Left ventricle myocardium superior (tissue), 1 donor: ENCODE measurements around the gene ZGPAT. TPM values are rescaled to one million over a fixed set of nuclear protein-coding genes. Genes with fewer than 3 reads are reported as not detected.
A peak's percentile ranks its signal among the peaks of the same experiment; 100 is the strongest.

Experiments used
- ATAC-seq: fragments of 200-7000 bp; cut with Tn5 transposase; one replicate; pipeline ENCODE4 v1.9.1; 2020; ENCODE audit warnings: mild to moderate bottlenecking, moderate library complexity
- DNase-seq: peaks from one replicate; pipeline ENCODE4 v3.0.0-alpha.2; 2020
- intact Hi-C: fragments of 100-400 bp; cut with micrococcal nuclease; formaldehyde crosslinking; loops from one replicate; pipeline ENCODE4 v1.11.0; 2022
- total RNA-seq: library from RNA; stranded (reverse); fragmentation: NEBNext Ultra II Directional; extraction: Animal tissue kit (Norgen Biotek cat#: 25700); gene quantifications from one replicate; pipeline ENCODE4 v1.2.1, GENCODE V29; 2021
- donor health status: DM: no; HTN: yes; CAD: no; lungs with severe emphysema.

ZGPAT gene
- total RNA-seq, 1 donor from 2014 or later: 16.2 TPM

DNA sequence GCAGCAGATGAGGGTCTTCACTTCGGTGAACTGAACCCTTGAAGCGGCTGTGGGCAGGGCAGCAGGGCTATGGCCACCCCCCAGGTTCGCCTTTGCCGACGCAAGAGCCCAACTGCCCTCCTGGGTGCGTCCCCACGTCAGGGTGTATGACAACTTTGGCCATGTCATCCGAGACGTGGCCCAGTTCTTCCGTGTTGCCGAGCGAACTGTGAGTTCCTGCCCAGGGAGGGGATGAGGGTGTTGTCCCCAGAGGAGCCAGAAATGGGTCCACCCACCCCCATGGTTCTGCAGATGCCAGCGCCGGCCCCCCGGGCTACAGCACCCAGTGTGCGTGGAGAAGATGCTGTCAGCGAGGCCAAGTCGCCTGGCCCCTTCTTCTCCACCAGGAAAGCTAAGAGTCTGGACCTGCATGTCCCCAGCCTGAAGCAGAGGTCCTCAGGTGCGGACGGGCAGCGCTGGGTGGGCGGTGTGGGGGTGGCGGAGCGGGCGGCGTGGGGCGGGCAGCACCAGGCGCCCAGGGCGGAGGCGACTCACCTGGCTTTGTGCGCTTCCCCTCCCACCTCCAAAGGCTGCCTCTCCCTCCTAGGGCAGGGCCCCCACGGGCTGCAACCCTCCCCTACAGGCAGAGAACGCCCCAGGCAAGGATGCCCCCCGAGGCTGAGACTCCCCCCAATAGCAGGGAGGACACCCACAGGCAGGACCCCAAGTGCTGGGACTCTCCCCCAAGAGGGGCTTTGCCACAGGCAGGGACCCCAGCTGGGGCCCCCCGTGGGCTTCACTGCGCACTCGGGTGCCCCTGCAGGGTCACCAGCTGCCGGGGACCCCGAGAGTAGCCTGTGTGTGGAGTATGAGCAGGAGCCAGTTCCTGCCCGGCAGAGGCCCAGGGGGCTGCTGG, 17.6 kb upstream of the ZGPAT start:
- intact Hi-C loops: no loop called here
- DNase-seq (peak; percentile 23), ATAC-seq (no peak)

DNA sequence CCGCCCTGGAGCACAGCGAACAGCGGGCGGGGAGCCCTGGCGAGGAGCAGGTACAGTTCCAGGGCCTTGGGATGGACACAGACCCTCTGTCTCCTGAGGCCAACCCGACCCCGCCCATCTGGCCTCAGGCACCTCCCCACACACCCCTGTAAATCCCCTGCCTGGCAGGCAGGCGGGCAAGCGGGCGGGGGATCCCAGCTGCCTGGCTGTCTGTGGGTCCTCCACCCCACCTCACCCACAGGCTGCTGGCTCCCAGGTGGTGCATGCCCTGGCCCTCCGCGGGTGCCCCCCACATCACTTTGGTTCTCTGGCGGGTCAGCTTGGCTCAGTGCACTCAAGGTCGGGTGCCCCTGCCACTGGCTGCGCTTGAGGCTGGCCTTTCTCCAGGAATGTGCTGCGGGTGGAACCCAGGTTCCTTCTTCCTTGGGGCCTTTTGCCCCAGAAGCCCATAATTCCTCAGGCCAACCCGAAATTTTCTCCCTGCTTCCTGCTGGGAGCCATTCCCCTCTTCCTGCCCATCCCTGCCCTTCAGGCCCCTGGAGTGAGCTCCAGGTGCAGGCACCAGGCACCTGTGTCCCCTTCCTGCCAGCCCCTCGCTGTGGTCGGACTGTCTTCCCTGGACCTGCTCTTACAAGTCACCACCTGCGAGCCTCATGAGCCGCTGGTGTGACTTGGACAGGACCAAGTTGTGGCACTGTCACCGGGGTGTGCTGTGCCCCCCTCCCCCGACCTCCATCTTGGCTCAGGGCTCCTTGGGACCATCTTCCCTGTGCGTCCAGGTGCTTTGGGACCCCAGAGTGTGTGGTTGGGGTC, 16.7 kb upstream of the ZGPAT start:
- ATAC-seq (no peak), DNase-seq (peak; percentile 29)
- intact Hi-C loops: no loop called here

DNA sequence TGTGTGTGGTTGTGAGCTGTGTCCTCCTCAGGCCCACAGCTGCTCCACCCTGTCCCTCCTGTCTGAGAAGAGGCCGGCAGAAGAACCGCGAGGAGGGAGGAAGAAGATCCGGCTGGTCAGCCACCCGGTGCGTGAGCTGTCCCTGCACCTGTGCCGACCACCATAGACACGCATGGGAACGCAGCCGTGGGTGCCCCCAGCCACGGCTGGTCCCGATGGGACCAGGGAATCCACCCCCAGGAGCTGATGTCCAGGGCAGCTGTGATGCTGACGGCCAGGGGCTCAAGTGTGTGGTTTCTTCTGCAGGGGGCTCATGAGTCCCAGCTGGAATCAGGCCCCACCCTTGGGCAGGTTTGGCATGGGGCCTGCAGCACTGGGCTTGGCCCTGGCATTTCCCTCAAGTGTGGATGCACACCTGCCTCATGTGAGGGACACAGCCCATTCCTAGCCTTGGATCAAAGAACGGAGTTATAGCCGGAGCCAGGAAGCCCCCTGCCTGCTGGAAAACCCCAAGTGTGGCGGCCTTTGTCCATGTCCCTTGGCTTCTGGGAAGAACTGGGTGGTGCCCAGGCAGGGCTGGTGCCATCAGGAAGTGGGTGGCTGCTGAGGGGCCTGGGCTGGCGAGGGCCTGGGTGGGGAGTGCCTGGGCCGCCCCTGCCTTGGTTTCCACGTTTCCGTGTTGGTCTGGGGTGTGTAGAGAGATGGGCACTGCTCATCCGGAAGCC, 16.0 kb upstream of the ZGPAT start:
- intact Hi-C loops: no loop called here

DNA sequence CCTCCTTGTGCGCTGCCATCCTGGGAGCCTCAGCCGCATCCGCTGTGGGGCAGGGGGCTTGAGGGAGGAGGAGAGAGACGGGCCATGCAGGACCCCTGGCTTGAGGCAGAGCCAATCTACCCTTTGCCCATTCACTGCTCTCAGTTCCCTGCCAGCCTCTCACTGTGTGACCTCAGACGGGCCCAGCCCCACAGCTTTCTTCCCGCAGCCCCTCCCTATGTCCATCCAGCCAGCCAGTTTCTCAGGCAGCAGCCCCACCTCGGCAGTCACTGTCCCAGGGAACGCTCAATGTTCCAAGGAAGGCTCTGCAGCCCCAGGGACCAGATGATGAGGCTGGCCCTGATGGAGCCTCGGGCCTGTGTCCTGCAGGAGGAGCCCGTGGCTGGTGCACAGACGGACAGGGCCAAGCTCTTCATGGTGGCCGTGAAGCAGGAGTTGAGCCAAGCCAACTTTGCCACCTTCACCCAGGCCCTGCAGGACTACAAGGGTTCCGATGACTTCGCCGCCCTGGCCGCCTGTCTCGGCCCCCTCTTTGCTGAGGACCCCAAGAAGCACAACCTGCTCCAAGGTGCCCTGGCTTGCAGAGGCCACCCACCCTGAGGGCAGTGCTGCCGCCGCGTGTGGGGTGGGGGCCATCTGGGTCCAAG, 15.3 kb upstream of the ZGPAT start:
- no peak for ATAC-seq
- peak; percentile 40 for DNase-seq
- intact Hi-C loops: no loop called here

More for the DNA sequence above, 16.0 kb upstream of the ZGPAT start:
- ATAC-seq (no peak), DNase-seq (peak; percentile 31)

DNA sequence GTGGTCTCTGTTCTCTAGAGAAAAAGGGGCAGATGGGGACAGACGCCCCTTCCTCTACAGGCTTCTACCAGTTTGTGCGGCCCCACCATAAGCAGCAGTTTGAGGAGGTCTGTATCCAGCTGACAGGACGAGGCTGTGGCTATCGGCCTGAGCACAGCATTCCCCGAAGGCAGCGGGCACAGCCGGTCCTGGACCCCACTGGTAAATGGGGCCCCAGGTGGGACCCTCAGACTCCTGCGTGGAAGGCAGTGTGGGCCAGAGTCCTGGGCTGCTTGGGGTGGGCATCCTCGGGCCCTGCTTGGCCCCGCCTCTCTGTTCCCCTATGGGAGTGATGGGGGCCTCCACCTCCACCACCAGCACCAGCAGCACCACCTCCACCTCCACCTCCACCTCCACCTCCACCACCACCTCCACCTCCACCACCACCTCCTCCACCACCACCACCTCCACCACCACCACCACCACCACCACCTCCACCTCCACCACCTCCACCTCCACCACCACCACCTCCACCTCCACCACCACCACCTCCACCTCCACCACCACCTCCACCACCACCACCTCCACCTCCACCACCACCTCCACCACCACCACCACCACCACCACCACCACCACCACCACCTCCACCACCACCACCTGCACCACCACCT, 14.6 kb upstream of the ZGPAT start:
- ATAC-seq (no peak), DNase-seq (peak; percentile 27)
- intact Hi-C loops: no loop called here

DNA sequence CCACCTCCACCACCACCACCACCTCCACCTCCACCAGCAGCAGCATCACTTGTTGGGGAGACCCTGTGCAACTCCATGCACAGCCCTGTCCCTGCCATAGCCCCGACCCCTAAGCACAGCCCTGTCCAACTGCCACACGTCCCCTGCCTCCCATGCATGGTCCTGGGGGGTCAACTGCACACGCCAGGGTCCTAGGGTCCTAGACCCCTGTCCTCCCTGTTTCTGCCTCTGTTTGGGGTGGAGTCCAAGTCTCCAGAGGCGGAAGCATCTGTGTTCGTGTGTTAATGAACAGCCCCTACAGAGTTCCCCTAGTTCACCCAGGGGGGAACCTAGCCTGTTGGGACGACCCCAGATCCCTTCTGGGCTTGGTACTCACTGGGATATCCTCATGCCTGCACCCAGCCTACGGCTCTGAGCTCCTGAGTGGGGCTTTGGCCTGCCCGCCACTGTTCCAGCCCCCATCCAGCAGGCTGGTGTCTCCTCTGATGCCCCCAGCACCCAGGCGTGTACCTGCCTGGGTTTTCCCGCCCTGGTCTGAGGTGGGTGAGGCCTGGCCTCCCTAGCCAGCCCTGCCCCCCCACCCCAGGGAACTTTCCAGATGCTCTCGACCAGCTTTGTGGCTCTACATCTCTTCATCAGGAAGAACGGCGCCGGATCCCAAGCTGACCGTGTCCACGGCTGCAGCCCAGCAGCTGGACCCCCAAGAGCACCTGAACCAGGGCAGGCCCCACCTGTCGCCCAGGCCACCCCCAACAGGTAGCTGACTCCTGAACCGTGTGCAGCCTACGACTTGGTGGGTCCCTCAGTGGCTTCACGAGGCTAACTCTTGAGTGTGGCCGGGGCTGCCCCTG, 13.9 kb upstream of the ZGPAT start:
- ATAC-seq (no peak), DNase-seq (peak; percentile 31)
- intact Hi-C loops: no loop called here

DNA sequence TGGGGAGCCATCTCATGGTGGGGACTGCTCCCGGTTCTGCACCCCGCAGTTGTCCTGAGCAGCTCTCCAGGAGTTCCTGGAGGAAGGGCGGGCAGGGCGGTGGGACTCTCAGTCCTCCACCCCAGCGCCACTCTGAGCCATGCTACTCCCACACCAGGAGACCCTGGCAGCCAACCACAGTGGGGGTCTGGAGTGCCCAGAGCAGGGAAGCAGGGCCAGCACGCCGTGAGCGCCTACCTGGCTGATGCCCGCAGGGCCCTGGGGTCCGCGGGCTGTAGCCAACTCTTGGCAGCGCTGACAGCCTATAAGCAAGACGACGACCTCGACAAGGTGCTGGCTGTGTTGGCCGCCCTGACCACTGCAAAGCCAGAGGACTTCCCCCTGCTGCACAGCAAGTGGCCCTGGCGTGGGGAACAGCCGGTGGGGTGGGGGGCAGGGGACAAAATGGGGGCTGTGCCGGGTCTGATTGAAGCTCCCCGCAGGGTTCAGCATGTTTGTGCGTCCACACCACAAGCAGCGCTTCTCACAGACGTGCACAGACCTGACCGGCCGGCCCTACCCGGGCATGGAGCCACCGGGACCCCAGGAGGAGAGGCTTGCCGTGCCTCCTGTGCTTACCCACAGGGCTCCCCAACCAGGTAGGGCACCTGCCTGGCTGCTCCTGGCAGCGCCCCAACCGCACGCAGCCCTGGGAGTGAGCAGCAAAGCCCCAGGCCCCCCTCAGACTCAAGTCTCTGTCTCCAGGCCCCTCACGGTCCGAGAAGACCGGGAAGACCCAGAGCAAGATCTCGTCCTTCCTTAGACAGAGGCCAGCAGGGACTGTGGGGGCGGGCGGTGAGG, 13.0 kb upstream of the ZGPAT start:
- DNase-seq: peak; percentile 28
- ATAC-seq: no peak
- intact Hi-C loops: no loop called here

DNA sequence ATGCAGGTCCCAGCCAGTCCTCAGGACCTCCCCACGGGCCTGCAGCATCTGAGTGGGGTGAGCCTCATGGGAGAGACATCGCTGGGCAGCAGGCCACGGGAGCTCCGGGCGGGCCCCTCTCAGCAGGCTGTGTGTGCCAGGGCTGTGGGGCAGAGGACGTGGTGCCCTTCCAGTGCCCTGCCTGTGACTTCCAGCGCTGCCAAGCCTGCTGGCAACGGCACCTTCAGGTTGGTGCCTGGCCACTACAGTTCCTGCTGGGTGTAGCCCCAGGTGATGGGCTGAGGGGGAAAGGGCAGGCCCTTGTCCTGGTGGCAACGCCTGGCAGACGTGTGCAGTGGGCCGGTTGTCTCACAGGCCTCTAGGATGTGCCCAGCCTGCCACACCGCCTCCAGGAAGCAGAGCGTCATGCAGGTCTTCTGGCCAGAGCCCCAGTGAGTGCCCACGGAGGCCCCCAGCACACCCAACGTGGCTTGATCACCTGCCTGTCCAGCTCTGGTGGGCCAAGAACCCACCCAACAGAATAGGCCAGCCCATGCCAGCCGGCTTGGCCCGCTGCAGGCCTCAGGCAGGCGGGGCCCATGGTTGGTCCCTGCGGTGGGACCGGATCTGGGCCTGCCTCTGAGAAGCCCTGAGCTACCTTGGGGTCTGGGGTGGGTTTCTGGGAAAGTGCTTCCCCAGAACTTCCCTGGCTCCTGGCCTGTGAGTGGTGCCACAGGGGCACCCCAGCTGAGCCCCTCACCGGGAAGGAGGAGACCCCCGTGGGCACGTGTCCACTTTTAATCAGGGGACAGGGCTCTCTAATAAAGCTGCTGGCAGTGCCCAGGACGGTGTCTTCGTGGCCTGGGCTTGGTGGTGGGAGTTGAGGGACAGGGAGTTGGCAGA, 12.2 kb upstream of the ZGPAT start:
- intact Hi-C loops: no loop called here
- ATAC-seq (peak; percentile 79), DNase-seq (peak; percentile 91)

DNA sequence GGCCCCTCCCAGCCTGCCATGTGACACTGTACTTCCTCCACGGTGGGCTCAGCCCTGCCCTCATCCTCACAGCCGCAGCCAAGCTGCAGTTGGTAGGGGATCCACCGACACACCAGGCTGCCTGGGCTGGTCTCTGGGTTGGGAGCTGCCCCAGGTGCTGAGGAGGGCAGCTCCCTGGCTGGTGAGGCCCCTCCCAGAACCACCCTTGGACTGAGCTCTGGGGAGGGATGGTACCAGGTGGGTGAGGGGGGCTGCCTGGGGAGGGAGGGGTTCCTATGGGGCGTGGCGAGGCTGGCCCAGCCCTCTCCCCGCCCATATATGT, 11.6 kb upstream of the ZGPAT start:
- DNase-seq (no peak), ATAC-seq (peak; percentile 19)
- intact Hi-C loops: no loop called here

DNA sequence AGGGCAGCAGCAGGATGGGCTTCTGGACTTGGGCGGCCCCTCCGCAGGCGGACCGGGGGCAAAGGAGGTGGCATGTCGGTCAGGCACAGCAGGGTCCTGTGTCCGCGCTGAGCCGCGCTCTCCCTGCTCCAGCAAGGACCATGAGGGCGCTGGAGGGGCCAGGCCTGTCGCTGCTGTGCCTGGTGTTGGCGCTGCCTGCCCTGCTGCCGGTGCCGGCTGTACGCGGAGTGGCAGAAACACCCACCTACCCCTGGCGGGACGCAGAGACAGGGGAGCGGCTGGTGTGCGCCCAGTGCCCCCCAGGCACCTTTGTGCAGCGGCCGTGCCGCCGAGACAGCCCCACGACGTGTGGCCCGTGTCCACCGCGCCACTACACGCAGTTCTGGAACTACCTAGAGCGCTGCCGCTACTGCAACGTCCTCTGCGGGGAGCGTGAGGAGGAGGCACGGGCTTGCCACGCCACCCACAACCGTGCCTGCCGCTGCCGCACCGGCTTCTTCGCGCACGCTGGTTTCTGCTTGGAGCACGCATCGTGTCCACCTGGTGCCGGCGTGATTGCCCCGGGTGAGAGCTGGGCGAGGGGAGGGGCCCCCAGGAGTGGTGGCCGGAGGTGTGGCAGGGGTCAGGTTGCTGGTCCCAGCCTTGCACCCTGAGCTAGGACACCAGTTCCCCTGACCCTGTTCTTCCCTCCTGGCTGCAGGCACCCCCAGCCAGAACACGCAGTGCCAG, 11.0 kb upstream of the ZGPAT start, which contains the start of gene TNFRSF6B:
Gene TNFRSF6B (plus strand): TSS at position 25 of the 729 bp plus-strand sequence. CDS start 116 bp downstream, at position 141.
- intact Hi-C loops: no loop called here
- peak; percentile 10 for ATAC-seq
- peak; percentile 53 for DNase-seq

DNA sequence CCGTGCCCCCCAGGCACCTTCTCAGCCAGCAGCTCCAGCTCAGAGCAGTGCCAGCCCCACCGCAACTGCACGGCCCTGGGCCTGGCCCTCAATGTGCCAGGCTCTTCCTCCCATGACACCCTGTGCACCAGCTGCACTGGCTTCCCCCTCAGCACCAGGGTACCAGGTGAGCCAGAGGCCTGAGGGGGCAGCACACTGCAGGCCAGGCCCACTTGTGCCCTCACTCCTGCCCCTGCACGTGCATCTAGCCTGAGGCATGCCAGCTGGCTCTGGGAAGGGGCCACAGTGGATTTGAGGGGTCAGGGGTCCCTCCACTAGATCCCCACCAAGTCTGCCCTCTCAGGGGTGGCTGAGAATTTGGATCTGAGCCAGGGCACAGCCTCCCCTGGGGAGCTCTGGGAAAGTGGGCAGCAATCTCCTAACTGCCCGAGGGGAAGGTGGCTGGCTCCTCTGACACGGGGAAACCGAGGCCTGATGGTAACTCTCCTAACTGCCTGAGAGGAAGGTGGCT, 10.4 kb upstream of the ZGPAT start:
- ATAC-seq (no peak), DNase-seq (peak; percentile 29)
- intact Hi-C loops: no loop called here

DNA sequence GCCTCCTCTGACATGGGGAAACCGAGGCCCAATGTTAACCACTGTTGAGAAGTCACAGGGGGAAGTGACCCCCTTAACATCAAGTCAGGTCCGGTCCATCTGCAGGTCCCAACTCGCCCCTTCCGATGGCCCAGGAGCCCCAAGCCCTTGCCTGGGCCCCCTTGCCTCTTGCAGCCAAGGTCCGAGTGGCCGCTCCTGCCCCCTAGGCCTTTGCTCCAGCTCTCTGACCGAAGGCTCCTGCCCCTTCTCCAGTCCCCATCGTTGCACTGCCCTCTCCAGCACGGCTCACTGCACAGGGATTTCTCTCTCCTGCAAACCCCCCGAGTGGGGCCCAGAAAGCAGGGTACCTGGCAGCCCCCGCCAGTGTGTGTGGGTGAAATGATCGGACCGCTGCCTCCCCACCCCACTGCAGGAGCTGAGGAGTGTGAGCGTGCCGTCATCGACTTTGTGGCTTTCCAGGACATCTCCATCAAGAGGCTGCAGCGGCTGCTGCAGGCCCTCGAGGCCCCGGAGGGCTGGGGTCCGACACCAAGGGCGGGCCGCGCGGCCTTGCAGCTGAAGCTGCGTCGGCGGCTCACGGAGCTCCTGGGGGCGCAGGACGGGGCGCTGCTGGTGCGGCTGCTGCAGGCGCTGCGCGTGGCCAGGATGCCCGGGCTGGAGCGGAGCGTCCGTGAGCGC, 9.8 kb upstream of the ZGPAT start:
- peak; percentile 29 for DNase-seq
- ATAC-seq: no peak
- intact Hi-C loops: no loop called here

DNA sequence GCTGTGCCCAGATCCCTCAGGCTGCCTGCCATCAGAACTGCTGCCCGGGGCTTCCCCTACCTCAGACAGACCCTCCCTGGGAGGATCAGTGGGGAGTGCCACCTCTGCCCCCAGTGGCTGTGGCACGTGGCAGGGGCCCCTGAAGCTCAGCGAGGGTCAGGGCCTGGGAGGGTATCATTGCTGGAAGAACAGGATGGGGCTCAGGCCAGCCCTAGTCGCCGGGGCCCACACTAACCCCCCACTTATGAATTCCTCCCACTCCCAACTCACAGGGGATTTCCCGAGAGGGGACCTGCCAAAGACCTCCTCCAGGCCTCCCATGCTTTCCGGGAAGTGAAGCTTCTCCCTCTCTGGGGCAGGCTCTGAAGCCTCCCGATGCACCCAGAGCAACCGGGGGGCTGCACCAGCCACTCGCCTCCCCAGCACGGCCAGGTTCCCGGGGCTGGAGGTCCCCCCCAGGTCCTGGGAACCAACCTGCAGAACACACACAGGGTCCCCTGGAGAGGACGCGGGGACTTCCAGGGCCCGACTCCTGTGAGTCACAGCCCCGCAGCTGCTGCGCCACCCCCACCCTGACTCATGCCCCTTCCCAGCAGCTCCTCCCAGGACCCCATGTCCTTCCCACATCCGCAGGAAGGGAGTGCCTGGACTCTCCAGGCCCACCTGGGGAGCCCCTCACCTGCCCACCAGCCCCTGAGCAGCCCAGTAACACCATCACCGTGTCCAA, 8.9 kb upstream of the ZGPAT start:
- DNase-seq (peak; percentile 60), ATAC-seq (peak; percentile 3)
- intact Hi-C loops: no loop called here
